Measurements from ENCODE around the gene NRG3.

Gene NRG3

GRCh38 chr10:82554381-82554780, 679.4 kb downstream of the NRG3 start:
- in situ Hi-C loops (cut with HindIII; ENCODE audit: low sequenced_read_pairs) = no loop called here

GRCh38 chr10:82558014-82558607, 683.1 kb downstream of the NRG3 start:
- in situ Hi-C loops (cut with HindIII; ENCODE audit: low sequenced_read_pairs) = no loop called here

GRCh38 chr10:82564353-82565196, 689.6 kb downstream of the NRG3 start:
- in situ Hi-C loops (cut with HindIII; ENCODE audit: low sequenced_read_pairs) = no loop called here

- in situ Hi-C loops (cut with HindIII; ENCODE audit: low sequenced_read_pairs) = no loop called here
Observed at GRCh38 chr10:82565197-82565575, 690.2 kb downstream of the NRG3 start.

- in situ Hi-C loops (cut with HindIII; ENCODE audit: low sequenced_read_pairs) = no loop called here
Observed at GRCh38 chr10:82572744-82573143, 697.8 kb downstream of the NRG3 start.

GRCh38 chr10:82574081-82574480, 699.1 kb downstream of the NRG3 start:
- in situ Hi-C loops (cut with HindIII; ENCODE audit: low sequenced_read_pairs) = no loop called here

GRCh38 chr10:82575318-82575717, 700.3 kb downstream of the NRG3 start:
- in situ Hi-C loops (cut with HindIII; ENCODE audit: low sequenced_read_pairs) = no loop called here

GRCh38 chr10:82576093-82576492, 701.1 kb downstream of the NRG3 start:
- in situ Hi-C loops (cut with HindIII; ENCODE audit: low sequenced_read_pairs) = no loop called here

GRCh38 chr10:82581940-82582339, 706.9 kb downstream of the NRG3 start:
- in situ Hi-C loops (cut with HindIII; ENCODE audit: low sequenced_read_pairs) = no loop called here

- in situ Hi-C loops (cut with HindIII; ENCODE audit: low sequenced_read_pairs) = no loop called here
Observed at GRCh38 chr10:82591421-82591820, 716.4 kb downstream of the NRG3 start.

GRCh38 chr10:82597840-82598239, 722.8 kb downstream of the NRG3 start:
- in situ Hi-C loops (cut with HindIII; ENCODE audit: low sequenced_read_pairs) = no loop called here

- in situ Hi-C loops (cut with HindIII; ENCODE audit: low sequenced_read_pairs) = no loop called here
Observed at GRCh38 chr10:82609845-82610244, 734.9 kb downstream of the NRG3 start.

GRCh38 chr10:82618007-82618406, 743.0 kb downstream of the NRG3 start:
- in situ Hi-C loops (cut with HindIII; ENCODE audit: low sequenced_read_pairs) = no loop called here

GRCh38 chr10:82621680-82622079, 746.7 kb downstream of the NRG3 start:
- in situ Hi-C loops (cut with HindIII; ENCODE audit: low sequenced_read_pairs) = no loop called here

GRCh38 chr10:82622479-82622878, 747.5 kb downstream of the NRG3 start:
- in situ Hi-C loops (cut with HindIII; ENCODE audit: low sequenced_read_pairs) = no loop called here

- in situ Hi-C loops (cut with HindIII; ENCODE audit: low sequenced_read_pairs) = no loop called here
Observed at GRCh38 chr10:82625512-82626189, 750.7 kb downstream of the NRG3 start.

GRCh38 chr10:82628373-82628772, 753.4 kb downstream of the NRG3 start:
- in situ Hi-C loops (cut with HindIII; ENCODE audit: low sequenced_read_pairs) = no loop called here

GRCh38 chr10:82643076-82643475, 768.1 kb downstream of the NRG3 start:
- in situ Hi-C loops (cut with HindIII; ENCODE audit: low sequenced_read_pairs) = no loop called here

GRCh38 chr10:82643601-82644000, 768.6 kb downstream of the NRG3 start:
- in situ Hi-C loops (cut with HindIII; ENCODE audit: low sequenced_read_pairs) = no loop called here

GRCh38 chr10:82645221-82645620, 770.2 kb downstream of the NRG3 start:
- in situ Hi-C loops (cut with HindIII; ENCODE audit: low sequenced_read_pairs) = no loop called here

- in situ Hi-C loops (cut with HindIII; ENCODE audit: low sequenced_read_pairs) = no loop called here
Observed at GRCh38 chr10:82653244-82654155, 778.5 kb downstream of the NRG3 start.
